ENCODE measurements around the gene EHMT2.
"Not testable (repeated sequence)": the region's sequence is repeated elsewhere in the genome, so short reads cannot be mapped to it uniquely, and the experiment has no call there.

- TF ChIP-seq POLR2A (IDR thresholded peaks at IDR 0.05; ENCODE audit: low read depth, low read length), result not testable (repeated sequence)
- TF ChIP-seq, protein P1, sequence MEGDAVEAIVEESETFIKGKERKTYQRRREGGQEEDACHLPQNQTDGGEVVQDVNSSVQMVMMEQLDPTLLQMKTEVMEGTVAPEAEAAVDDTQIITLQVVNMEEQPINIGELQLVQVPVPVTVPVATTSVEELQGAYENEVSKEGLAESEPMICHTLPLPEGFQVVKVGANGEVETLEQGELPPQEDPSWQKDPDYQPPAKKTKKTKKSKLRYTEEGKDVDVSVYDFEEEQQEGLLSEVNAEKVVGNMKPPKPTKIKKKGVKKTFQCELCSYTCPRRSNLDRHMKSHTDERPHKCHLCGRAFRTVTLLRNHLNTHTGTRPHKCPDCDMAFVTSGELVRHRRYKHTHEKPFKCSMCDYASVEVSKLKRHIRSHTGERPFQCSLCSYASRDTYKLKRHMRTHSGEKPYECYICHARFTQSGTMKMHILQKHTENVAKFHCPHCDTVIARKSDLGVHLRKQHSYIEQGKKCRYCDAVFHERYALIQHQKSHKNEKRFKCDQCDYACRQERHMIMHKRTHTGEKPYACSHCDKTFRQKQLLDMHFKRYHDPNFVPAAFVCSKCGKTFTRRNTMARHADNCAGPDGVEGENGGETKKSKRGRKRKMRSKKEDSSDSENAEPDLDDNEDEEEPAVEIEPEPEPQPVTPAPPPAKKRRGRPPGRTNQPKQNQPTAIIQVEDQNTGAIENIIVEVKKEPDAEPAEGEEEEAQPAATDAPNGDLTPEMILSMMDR (IDR thresholded peaks at IDR 0.05; ENCODE audit: extremely low read depth in 1 of 2, insufficient read depth in 1 of 2, low read depth in 1 of 2, low read length in 2 of 2), result not testable (repeated sequence)
These were observed 59.4 kb downstream of the EHMT2 start for GRCh38 chr6:31838114-31838553.
